ENCODE data around the gene TUT4. TPM values are rescaled to one million over a fixed set of nuclear protein-coding genes. Genes with fewer than 3 reads are reported as not detected.

Gene TUT4
- total RNA-seq, 1 experiment from 2014 or later, result 67.4 TPM

GRCh38 chr1:52424813-52425212 is 128.1 kb downstream of the TUT4 start:
- ChIA-PET CTCF (no interaction called here), POLR2A (no interaction called here)
- H3K4me1 ChIP-seq (ENCODE audit: control insufficient read depth, insufficient read depth, low read length), result no peaks in the 10 kb centered on the region; the same call in 1 of the 2 replicates
- no peak for DNase-seq (ENCODE audit: low read depth, low spot score)
- intact Hi-C loops (cut with micrococcal nuclease; ENCODE audit: unreplicated experiment), result loop anchor here (10.0 kb wide), 1 partner anchor 240 kb away; no protein-coding TSS in a partner anchor
- H3K4me3 ChIP-seq (ENCODE audit: low read depth in 2 of 2, low read length in 2 of 2), result no peak overlapping the region
- in situ Hi-C loops (cut with HindIII; ENCODE audit: low pct_unique_long_range_greater_than_20kb, low sequenced_read_pairs), result no loop called here
- TF ChIP-seq TCF7L2 (IDR thresholded peaks at IDR 0.05; ENCODE audit: low read depth, low read length) (no peak), CTCF (IDR thresholded peaks at IDR 0.05) (no peak), REST (IDR thresholded peaks at IDR 0.05; ENCODE audit: insufficient read depth in 1 of 2, low read depth in 2 of 2, low read length in 1 of 2) (no peak), POLR2AphosphoS5 (IDR thresholded peaks at IDR 0.05; ENCODE audit: low read depth, low read length) (no peak), SIN3A (IDR thresholded peaks at IDR 0.05; ENCODE audit: borderline replicate concordance, insufficient read depth, low read depth, low read length) (no peak)
- no TSS peak for BruUV-seq (replicated peaks)
- H3K36me3 ChIP-seq (ENCODE audit: control insufficient read depth, insufficient read depth, low read length), result peaks cover 38% of the 10 kb centered on the region
- ATAC-seq, result no peak
- H3K9me3 ChIP-seq (ENCODE audit: control insufficient read depth, insufficient read depth, low read depth, low read length), result no peaks in the 10 kb centered on the region
- H3K27ac ChIP-seq (ENCODE audit: low read length), result no peak overlapping the region
- H3K27me3 ChIP-seq (ENCODE audit: control insufficient read depth, insufficient read depth, low read length), result no peaks in the 10 kb centered on the region

- ATAC-seq, result peak; percentile 62; the same call in 1 of the 2 replicates
- POLR2A ChIA-PET, result no interaction called here
- in situ Hi-C loops (cut with HindIII; ENCODE audit: low pct_unique_long_range_greater_than_20kb, low sequenced_read_pairs), result no loop called here
Observed at GRCh38 chr1:52424231-52424636, 128.7 kb downstream of the TUT4 start.

More at GRCh38 chr1:52424231-52424636, 128.7 kb downstream of the TUT4 start:
- H3K27ac ChIP-seq (ENCODE audit: low read length), result no peak overlapping the region
- BruUV-seq (replicated peaks), result no TSS peak
- H3K9me3 ChIP-seq (ENCODE audit: control insufficient read depth, insufficient read depth, low read depth, low read length), result no peaks in the 10 kb centered on the region
- TF ChIP-seq REST (IDR thresholded peaks at IDR 0.05; ENCODE audit: insufficient read depth in 1 of 2, low read depth in 2 of 2, low read length in 1 of 2) (no peak), TCF7L2 (IDR thresholded peaks at IDR 0.05; ENCODE audit: low read depth, low read length) (no peak), CTCF (IDR thresholded peaks at IDR 0.05) (no peak), POLR2AphosphoS5 (IDR thresholded peaks at IDR 0.05; ENCODE audit: low read depth, low read length) (no peak), SIN3A (IDR thresholded peaks at IDR 0.05; ENCODE audit: borderline replicate concordance, insufficient read depth, low read depth, low read length) (no peak)
- DNase-seq (ENCODE audit: low read depth, low spot score), result no peak
- CTCF ChIA-PET, result no interaction called here
- intact Hi-C loops (cut with micrococcal nuclease; ENCODE audit: unreplicated experiment), result loop anchor here (10.0 kb wide), 1 partner anchor 241 kb away; no protein-coding TSS in a partner anchor
- no peaks in the 10 kb centered on the region; the same call in 1 of the 2 replicates for H3K4me1 ChIP-seq (ENCODE audit: control insufficient read depth, insufficient read depth, low read length)
- H3K27me3 ChIP-seq (ENCODE audit: control insufficient read depth, insufficient read depth, low read length), result no peaks in the 10 kb centered on the region
- H3K36me3 ChIP-seq (ENCODE audit: control insufficient read depth, insufficient read depth, low read length), result peaks cover 38% of the 10 kb centered on the region
- no peak overlapping the region for H3K4me3 ChIP-seq (ENCODE audit: low read depth in 2 of 2, low read length in 2 of 2)

Data from Panc1 (cell line).